HuH-7.5 (cell line): Measurements from ENCODE around the gene NF1.

Experiments used
- DNase-seq: peaks from one replicate; pipeline ENCODE4 v3.0.0; 2011; ENCODE audit warnings: low spot score

Gene NF1

DNA sequence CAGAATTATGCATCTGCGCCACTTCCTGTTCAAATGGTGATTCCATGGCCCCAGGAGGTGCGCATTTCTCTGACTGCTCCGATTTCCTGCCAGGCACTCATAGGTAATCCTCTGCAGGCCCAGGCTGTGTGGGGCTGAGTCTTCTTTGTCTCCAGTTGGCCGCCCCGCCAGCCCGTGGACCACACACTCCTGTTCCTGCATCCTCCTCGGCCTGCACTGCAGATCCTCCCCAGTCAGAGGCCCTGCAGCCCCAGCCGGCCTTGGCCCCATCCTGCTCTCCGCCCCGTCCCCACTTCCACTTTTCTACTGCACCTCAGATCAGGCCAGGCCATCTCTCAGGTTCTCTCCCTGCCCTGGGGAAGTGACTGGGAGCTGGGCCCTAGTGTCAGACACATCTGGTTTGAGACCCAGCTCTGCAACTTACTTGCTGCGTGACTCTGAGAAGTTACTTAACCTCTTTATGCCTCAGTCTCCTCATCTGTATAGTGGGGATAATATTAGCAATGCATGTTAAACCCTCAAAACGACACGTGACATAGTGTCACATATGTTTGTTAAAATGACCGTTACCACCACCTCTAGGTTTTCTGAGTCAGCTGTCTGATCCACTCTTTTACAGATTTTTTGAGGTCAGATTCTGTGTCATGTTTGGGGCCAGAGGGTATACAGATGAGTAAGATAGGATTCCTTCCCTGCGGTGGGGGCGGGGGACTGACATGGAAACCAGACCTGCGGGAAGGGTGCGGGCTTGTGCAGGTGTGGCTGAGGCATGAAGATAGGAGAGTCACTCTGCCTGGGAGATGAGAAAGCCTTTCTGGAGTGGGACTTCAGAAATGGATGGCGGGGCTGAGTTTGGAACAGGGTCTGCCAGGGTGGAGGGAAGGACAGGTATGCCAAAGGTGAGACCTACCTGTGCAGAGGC is 309.5 kb downstream of the NF1 start:
- DNase-seq: no peak

DNA sequence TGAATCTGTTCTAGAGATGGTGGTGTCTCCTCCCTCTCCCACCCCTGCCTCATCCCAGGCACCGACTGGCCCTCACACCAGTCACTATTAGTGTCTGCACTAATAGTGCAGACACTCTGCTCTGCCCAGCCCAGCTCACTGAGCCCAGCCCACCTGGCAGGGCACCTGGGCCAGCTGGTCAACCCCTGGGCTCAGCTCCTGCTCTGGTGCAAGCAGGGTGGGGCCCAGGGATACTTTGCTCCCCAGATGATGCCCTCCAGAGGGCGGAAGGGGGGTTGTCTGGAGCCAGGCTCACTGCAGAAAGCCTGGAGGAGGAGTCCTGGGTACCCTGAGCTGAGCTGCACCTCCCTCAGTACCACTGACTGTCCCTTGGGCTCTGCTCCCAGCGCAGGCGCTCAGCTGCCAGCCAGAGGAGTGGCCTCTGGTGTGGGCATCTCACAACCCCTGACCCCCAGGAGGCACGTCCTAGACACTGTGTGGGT is 311.2 kb downstream of the NF1 start:
- no peak for DNase-seq

- no peak for DNase-seq
Observed at GRCh38 chr17:31408586-31408985, 313.8 kb downstream of the NF1 start.

GRCh38 chr17:31411707-31412285 is 317.0 kb downstream of the NF1 start:
- DNase-seq: no peak

DNA sequence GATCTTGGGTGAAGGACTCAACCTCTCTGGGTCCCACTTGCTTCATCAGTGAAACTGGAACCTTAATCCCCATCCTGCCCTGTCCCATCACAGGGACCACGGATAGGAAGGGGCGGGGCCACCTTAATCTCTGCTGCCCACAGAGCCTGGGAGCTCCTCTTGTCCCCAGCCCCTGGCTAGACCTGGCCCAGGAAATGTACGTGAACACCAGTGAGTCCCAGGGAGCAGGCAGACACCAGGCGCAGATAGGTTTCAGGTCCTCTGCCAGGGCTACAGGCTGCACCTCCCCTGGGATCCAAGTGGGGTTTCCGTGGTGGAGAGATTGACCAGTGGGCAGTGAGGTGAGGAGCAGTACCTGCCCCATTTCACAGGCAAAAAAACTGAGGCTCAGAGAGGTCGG is 317.7 kb downstream of the NF1 start:
- DNase-seq: no peak

GRCh38 chr17:31413081-31413799 is 318.5 kb downstream of the NF1 start:
- no peak for DNase-seq

DNA sequence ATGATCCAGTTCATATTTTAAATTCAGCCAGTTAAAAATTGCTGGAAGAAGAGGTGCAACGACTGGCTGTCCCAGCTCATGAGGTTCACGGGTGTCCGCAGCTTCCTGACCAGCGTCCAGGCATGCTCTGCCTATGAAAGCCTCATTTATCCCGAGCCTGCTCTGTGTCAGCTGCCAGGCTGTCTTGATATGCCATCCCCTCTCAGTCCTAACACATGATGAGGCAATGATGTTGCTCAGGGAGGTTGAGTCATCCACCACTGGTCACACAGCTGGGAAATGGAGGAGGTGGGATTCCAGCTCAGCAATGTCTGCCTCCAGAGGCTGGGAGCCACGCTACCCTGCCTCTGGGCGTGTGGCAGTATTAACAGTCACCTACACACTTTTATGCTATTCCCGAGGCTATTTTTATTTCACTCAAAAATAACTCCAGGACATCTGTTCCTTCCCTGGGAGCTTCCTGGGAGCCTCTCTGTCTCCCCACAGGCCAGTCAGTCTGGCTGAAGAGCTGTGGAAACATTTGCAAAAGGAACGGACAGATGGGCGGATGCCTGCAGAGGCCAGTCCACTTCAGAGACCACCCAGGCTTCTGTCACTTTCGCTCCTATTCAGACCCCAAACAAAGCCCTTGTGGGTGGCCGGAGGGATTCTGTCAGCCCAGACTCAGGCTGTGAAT is 319.2 kb downstream of the NF1 start:
- DNase-seq: no peak

GRCh38 chr17:31414550-31414918 is 319.8 kb downstream of the NF1 start:
- no peak for DNase-seq

- DNase-seq: no peak
Observed at GRCh38 chr17:31415004-31415454, 320.3 kb downstream of the NF1 start.

GRCh38 chr17:31415640-31416502 is 321.1 kb downstream of the NF1 start:
- no peak for DNase-seq

GRCh38 chr17:31416503-31416923 is 321.7 kb downstream of the NF1 start:
- peak; percentile 43 for DNase-seq

DNA sequence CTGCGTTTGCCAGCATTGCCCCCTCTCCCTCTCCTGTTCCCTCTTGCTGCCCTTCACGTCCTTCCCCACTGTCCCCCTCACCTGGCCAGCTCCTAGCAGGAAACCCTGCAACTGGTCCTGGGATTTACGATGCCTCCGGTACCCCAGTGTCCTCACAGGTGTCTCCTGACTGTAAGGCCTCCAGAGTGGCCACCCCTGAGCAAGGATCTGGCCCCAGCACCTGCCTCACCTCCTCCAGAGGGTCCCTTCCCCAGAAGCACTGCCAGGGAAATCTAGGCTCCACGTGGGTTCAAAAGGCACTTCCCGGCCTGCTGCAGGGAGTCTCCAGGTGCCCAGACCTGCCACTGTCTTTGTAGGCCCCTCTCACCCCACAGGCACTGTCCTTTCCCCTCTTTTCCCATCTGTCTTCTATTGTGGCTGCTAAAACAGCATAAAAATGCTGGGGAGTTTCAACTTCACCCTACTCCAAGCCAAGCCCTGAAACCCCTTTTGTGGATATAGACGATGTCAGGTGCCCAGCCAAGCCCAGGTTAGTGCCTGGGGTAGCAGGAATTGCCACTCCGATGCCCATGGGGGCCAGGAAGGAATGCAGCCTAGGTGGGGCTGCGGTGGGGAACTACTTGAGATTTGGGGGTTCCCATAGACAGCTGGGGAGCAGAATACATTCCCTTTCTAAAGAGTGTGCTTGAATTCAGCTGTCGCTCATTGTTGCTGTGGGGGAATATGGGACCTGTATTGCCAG is 322.4 kb downstream of the NF1 start:
- DNase-seq: no peak

GRCh38 chr17:31418773-31419350 is 324.1 kb downstream of the NF1 start:
- DNase-seq: no peak

- DNase-seq: no peak
Observed at GRCh38 chr17:31422443-31422842, 327.7 kb downstream of the NF1 start.

DNA sequence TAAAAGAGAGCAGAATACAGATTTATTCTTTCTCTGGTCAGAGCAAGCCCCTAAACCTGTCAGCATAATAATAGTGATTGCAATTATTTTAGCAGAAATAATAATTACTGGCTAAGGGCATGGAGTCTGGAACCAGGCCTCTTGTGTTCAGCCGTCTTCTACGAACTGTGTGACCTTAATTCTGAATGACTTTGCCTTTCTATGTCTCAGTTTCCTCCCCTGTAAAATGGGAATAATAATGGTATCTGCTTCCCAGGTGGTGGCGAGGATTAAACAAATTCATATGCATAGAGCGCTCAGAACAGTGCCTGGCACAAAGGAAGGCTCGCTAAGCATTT is 330.1 kb downstream of the NF1 start:
- no peak for DNase-seq

DNA sequence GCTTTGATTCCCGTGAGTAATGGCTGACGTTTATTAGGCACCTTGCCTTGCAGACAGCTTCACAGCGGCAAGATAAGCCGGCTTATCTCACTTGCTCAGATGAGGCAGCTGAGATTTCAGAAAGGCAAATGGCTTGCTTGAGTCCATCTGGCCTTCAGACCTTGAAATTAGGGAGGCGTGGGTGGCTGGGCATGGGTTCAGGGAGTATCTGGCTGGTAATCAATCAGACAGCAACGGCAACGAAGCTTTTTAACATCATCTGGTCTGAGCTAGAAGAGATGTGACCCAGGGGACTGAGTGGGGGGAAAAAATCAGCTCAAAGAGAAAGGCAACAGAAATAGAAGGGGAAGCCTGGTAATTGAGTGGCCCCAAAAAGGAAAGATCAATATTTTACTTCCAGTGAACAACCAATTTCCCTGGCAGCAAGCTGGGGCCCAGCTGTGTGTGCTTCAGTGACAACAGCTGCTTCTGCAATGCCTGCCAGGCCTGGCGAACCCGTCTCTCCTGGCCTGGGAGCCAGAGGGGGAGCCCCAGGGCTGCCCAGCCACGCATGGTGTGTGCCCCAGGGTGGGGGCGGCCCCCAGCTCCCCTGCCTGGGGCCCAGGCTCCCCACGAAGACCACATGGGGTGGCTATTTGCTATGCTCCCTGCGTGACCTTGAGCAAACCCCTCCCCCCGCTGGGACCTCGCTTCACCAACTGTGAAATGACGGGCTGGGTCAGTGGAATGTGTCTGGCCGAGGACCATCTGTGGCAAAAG is 330.7 kb downstream of the NF1 start:
- DNase-seq: no peak
